Natural killer cell (primary cell): ENCODE measurements around the gene GSE1. TPM values are rescaled to one million over a fixed set of nuclear protein-coding genes. Genes with fewer than 3 reads are reported as not detected.

Experiments
- ATAC-seq, 3 donors: fragments of 150-1000 bp in 2 of 3; fragments of 200-7000 bp in 1 of 3; cut with Tn5 transposase; 1 replicate in 1 of 3; 2 replicates in 2 of 3; pipeline ENCODE4 v1.10.0; 2021; ENCODE audit warnings: mild to moderate bottlenecking in 2 of 3, moderate library complexity in 2 of 3
- DNase-seq, 2 donors: peaks; one replicate each; pipeline versions ENCODE4 v3.0.0 to v3.0.0-alpha.2; 2013 to 2021; ENCODE audit warnings: mixed read lengths in 1 of 2
- H3K27ac ChIP-seq: one replicate; pipeline ENCODE4 v1.5.1; 2013; ENCODE audit warnings: mild to moderate bottlenecking, low read length
- H3K27me3 ChIP-seq: one replicate; pipeline ENCODE4 v1.6.1; 2013; ENCODE audit warnings: low read length; ENCODE audit not compliant: control insufficient read depth, insufficient read depth
- H3K36me3 ChIP-seq: one replicate; pipeline ENCODE4 v1.6.1; 2013; ENCODE audit warnings: low read length; ENCODE audit not compliant: control insufficient read depth, insufficient read depth
- H3K4me1 ChIP-seq: one replicate; pipeline ENCODE4 v1.6.1; 2013; ENCODE audit warnings: low read length; ENCODE audit not compliant: control insufficient read depth, insufficient read depth
- H3K4me3 ChIP-seq: one replicate; pipeline ENCODE4 v1.5.1; 2013; ENCODE audit warnings: low read length
- H3K9me3 ChIP-seq: one replicate; pipeline ENCODE4 v1.6.1; 2013; ENCODE audit warnings: low read length; ENCODE audit not compliant: control insufficient read depth, insufficient read depth
- H3K27ac Mint-ChIP-seq, 2 donors: one replicate each; pipeline ENCODE4 v1.8.0; 2022; ENCODE audit warnings: mild to moderate bottlenecking in 2 of 2, mixed read lengths in 2 of 2, moderate library complexity in 1 of 2
- H3K27me3 Mint-ChIP-seq, 2 donors: one replicate each; pipeline ENCODE4 v1.8.0; 2022; ENCODE audit warnings: low read depth in 2 of 2, mixed read lengths in 2 of 2
- H3K36me3 Mint-ChIP-seq: one replicate; pipeline ENCODE4 v1.8.0; 2022; ENCODE audit warnings: mixed read lengths
- H3K4me1 Mint-ChIP-seq, 2 donors: one replicate each; pipeline ENCODE4 v1.8.0; 2022; ENCODE audit warnings: mixed read lengths in 2 of 2
- H3K4me3 Mint-ChIP-seq: one replicate; pipeline ENCODE4 v1.8.0; 2022; ENCODE audit warnings: mild to moderate bottlenecking, moderate library complexity, mixed read lengths
- H3K9me3 Mint-ChIP-seq, 2 donors: one replicate each; pipeline ENCODE4 v1.8.0; 2022; ENCODE audit warnings: mixed read lengths in 2 of 2
- WGBS: methylation state at CpG from one replicate; pipeline ENCODE4 v1.1.7; 2013; ENCODE audit warnings: missing lambda C conversion rate; ENCODE audit not compliant: insufficient coverage; 5-methylcytosine and 5-hydroxymethylcytosine counted together
- intact Hi-C: fragments of 100-400 bp; cut with micrococcal nuclease; formaldehyde crosslinking; loops from one replicate; pipeline ENCODE4 v1.14.2; 2022
- total RNA-seq, 4 donors: library from RNA; stranded (reverse); fragments of 120-200 nt in 1 of 4; gene quantifications; one replicate each; pipeline versions ENCODE4 v1.2.3 to v1.2.4, GENCODE V29; 2013 to 2022
- TF ChIP-seq, protein P1 (sequence below): fragments of 200-600 bp; IDR thresholded peaks from one replicate; pipeline ENCODE4 v1.8.0; 2022; ENCODE audit warnings: antibody characterized with exemption

Gene GSE1
- total RNA-seq, 3 donors from 2014 or later (not counting 1 experiment from before 2014, with no cell fraction given) = 232 to 277 (median 233) TPM

DNA sequence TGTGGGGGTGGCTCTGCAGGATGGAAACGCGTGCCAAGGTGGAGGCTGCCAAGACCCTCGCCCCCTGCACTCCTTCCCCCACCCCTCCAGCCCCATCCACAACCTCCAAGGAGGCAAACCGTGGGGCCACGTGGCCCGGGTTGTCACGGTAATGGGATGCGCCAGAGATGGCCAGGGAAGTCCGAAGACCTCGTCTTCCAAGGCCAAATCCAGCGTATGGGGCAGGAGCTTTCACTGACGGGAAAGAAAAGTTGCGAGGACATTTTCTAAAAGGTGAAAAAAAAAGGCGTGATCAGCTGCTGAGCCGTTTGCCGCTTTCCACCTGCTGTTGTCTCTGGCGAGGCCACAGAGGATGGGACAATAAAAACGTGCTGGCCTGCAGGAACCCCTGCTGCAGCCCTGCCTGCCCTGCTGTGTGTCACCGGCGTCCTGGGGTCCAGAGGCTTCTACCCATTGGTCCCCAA lies 28.3 kb upstream of the GSE1 start:
- H3K27ac ChIP-seq = no peak overlapping the region
- H3K4me3 Mint-ChIP-seq = no peak overlapping the region
- H3K27me3 ChIP-seq = no peaks in the 10 kb centered on the region
- H3K4me1 Mint-ChIP-seq = peaks cover 45 to 72% of the 10 kb centered on the region in 2 donors
- no peak overlapping the region for H3K4me3 ChIP-seq
- no peak for DNase-seq
- peak overlapping the region; percentile 66 to 85 for H3K27ac Mint-ChIP-seq
- H3K36me3 Mint-ChIP-seq = no peaks in the 10 kb centered on the region
- intact Hi-C loops = no loop called here
- WGBS = 86% methylated on average over 20 of the region's 20 CpGs
- no peaks in the 10 kb centered on the region for H3K9me3 Mint-ChIP-seq
- peaks cover 7% of the 10 kb centered on the region for H3K36me3 ChIP-seq
- TF ChIP-seq, protein P1, sequence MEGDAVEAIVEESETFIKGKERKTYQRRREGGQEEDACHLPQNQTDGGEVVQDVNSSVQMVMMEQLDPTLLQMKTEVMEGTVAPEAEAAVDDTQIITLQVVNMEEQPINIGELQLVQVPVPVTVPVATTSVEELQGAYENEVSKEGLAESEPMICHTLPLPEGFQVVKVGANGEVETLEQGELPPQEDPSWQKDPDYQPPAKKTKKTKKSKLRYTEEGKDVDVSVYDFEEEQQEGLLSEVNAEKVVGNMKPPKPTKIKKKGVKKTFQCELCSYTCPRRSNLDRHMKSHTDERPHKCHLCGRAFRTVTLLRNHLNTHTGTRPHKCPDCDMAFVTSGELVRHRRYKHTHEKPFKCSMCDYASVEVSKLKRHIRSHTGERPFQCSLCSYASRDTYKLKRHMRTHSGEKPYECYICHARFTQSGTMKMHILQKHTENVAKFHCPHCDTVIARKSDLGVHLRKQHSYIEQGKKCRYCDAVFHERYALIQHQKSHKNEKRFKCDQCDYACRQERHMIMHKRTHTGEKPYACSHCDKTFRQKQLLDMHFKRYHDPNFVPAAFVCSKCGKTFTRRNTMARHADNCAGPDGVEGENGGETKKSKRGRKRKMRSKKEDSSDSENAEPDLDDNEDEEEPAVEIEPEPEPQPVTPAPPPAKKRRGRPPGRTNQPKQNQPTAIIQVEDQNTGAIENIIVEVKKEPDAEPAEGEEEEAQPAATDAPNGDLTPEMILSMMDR = no peak
- H3K27me3 Mint-ChIP-seq = no peaks in the 10 kb centered on the region
- peaks cover 84% of the 10 kb centered on the region for H3K4me1 ChIP-seq
- H3K9me3 ChIP-seq = no peaks in the 10 kb centered on the region
- no peak for ATAC-seq

DNA sequence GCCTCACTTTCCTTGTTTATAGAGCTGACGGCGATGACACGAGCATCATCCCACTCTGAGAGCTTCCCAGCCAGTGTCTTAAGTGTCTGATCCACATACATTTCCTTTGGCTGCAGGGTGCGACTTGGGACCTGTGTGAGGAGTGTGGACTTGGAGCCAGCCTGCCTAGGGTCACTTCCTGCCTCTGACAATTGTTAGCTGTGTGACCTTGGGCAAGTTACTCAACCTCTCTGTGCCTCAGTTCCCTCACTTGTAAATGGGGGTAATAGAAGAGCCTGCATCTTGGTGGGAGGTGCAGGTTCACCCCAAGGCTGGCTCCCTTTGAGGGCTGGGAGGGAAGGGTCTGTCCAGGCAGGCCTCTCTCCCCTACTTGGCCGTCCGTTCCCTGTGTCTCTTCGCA lies 27.4 kb upstream of the GSE1 start:
- H3K36me3 Mint-ChIP-seq = no peaks in the 10 kb centered on the region
- TF ChIP-seq, protein P1 = no peak
- H3K4me3 Mint-ChIP-seq = no peak overlapping the region
- H3K4me1 Mint-ChIP-seq = peaks cover 36 to 63% of the 10 kb centered on the region in 2 donors
- Histone ChIP-seq H3K4me1 (peaks cover 76% of the 10 kb centered on the region), H3K27ac (no peak overlapping the region), H3K9me3 (no peaks in the 10 kb centered on the region), H3K27me3 (no peaks in the 10 kb centered on the region), H3K4me3 (no peak overlapping the region), H3K36me3 (peaks cover 7% of the 10 kb centered on the region)
- WGBS = 94% methylated on average over 7 of the region's 7 CpGs
- peak overlapping the region; percentile 66 to 85 for H3K27ac Mint-ChIP-seq
- no peaks in the 10 kb centered on the region for H3K9me3 Mint-ChIP-seq
- ATAC-seq (no peak), DNase-seq (no peak)
- intact Hi-C loops = no loop called here
- no peaks in the 10 kb centered on the region for H3K27me3 Mint-ChIP-seq

DNA sequence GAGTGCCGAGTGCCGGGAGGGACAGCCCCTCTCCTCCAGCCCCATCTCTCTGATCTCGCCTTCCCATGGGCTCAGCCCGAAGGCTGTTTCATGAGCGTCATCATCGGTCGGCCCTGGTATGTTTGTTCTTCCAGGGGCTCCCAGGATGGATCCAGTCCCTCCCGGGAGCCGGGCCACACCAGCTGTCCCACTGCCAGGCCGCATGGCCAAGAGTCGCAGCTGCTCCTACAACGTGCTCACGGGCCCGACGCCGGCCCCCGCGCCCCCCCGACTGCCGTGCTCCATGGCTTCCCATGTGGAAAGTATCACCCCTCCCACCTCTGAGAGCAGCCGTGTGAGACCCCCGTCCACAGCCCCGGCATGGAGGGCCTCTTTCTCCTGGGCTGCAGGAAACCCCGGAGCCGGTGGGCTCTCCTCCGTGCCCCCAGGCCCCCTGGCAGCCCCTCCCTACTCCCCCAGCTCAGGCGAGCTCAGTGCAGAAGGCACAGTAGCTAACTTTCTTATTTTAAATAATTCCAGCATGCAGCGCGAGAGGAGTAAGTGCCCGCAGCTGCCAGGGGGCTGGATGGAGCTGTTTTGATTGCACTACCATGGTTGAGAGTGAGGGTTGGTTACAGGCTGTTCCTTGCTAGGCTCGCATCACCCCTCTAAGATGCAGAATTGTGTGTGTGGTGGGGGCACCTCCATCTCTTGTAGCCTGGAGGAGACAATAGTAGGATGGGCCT lies 26.6 kb upstream of the GSE1 start:
- H3K36me3 Mint-ChIP-seq = no peaks in the 10 kb centered on the region

More for the DNA sequence above, 26.6 kb upstream of the GSE1 start:
- Histone ChIP-seq H3K4me1 (peaks cover 68% of the 10 kb centered on the region), H3K4me3 (no peak overlapping the region), H3K27ac (no peak overlapping the region), H3K27me3 (no peaks in the 10 kb centered on the region), H3K36me3 (peaks cover 7% of the 10 kb centered on the region), H3K9me3 (no peaks in the 10 kb centered on the region)
- intact Hi-C loops = no loop called here
- no peaks in the 10 kb centered on the region for H3K27me3 Mint-ChIP-seq
- H3K4me3 Mint-ChIP-seq = no peak overlapping the region
- TF ChIP-seq, protein P1 = no peak
- H3K27ac Mint-ChIP-seq = peak overlapping the region in 1 of 2 donors; percentile 85
- no peaks in the 10 kb centered on the region for H3K9me3 Mint-ChIP-seq
- WGBS = 92% methylated on average over 30 of the region's 31 CpGs
- ATAC-seq (no peak), DNase-seq (no peak)
- peaks cover 28 to 58% of the 10 kb centered on the region in 2 donors for H3K4me1 Mint-ChIP-seq
